ENCODE results near the gene ESYT1.

Gene ESYT1

GRCh38 chr12:56081393-56082347 lies 46.4 kb upstream of the ESYT1 start:
- H3K4me3 ChIP-seq (ENCODE audit: low read depth, low read length): no peak overlapping the region
- POLR2A ChIA-PET: interaction anchor here (0.5 to 5.0 kb wide), 4 partner anchors 22 to 352 kb away, joined by 3 to 54 read pairs (median 21); partner anchors contain the start of gene PA2G4

GRCh38 chr12:56082382-56082781 lies 45.7 kb upstream of the ESYT1 start:
- Histone ChIP-seq H3K4me3 (ENCODE audit: low read depth, low read length) (no peak overlapping the region), H3K27ac (ENCODE audit: extremely low read depth, low read depth, low read length) (no peak overlapping the region), H3K36me3 (ENCODE audit: control insufficient read depth in 2 of 2, insufficient read depth in 1 of 2, low read length in 2 of 2) (peaks cover 0 to 3% of the 10 kb centered on the region in 2 experiments; a peak in 1 of 3 replicates), H3K9me3 (ENCODE audit: control insufficient read depth, insufficient read depth, low read depth, low read length) (no peaks in the 10 kb centered on the region), H3K4me1 (ENCODE audit: control insufficient read depth, insufficient read depth, low read length) (no peaks in the 10 kb centered on the region; the same call in 1 of the 2 replicates)
- peak; percentile 90 for TF ChIP-seq PRDM10 (tag by site-specific recombination; IDR thresholded peaks at IDR 0.05)
- peak; percentile 62 for TF ChIP-seq GLIS1 (tag by site-specific recombination; IDR thresholded peaks at IDR 0.05)
- TF ChIP-seq ZNF560 (tag by site-specific recombination; IDR thresholded peaks at IDR 0.05; ENCODE audit: borderline replicate concordance): no peak
- ChIA-PET POLR2A (interaction anchor here (0.5 to 5.0 kb wide), 3 partner anchors 22 to 45 kb away, joined by 3 to 39 read pairs (median 3); partner anchors contain the start of gene PA2G4), CTCF (interaction anchor here (0.8 to 1.8 kb wide), 4 partner anchors 15 to 86 kb away, joined by 3 to 8 read pairs (median 6); partner anchors contain the start of gene SUOX)

More at GRCh38 chr12:56081393-56082347, 46.4 kb upstream of the ESYT1 start:
- H3K9me3 ChIP-seq (ENCODE audit: control insufficient read depth, insufficient read depth, low read depth, low read length): no peaks in the 10 kb centered on the region
- H3K4me1 ChIP-seq (ENCODE audit: control insufficient read depth, insufficient read depth, low read length): no peaks in the 10 kb centered on the region; the same call in 1 of the 2 replicates
- H3K36me3 ChIP-seq (ENCODE audit: control insufficient read depth in 2 of 2, insufficient read depth in 1 of 2, low read length in 2 of 2): no peaks in the 10 kb centered on the region
- no peak overlapping the region for H3K27ac ChIP-seq (ENCODE audit: extremely low read depth, low read depth, low read length)
- TF ChIP-seq CTCF (tag by site-specific recombination; IDR thresholded peaks at IDR 0.05) (no peak), ZNF544 (tag by site-specific recombination; IDR thresholded peaks at IDR 0.05) (no peak), ZNF449 (tag by site-specific recombination; IDR thresholded peaks at IDR 0.05) (no peak), KLF9 (tag by site-specific recombination; IDR thresholded peaks at IDR 0.05; ENCODE audit: low read depth) (no peak), KLF17 (tag by site-specific recombination; IDR thresholded peaks at IDR 0.05) (no peak), ZNF350 (tag by site-specific recombination; IDR thresholded peaks at IDR 0.05) (no peak), OSR2 (tag by site-specific recombination; IDR thresholded peaks at IDR 0.05) (no peak), ZNF623 (tag by site-specific recombination; IDR thresholded peaks at IDR 0.05) (no peak), ZNF560 (tag by site-specific recombination; IDR thresholded peaks at IDR 0.05; ENCODE audit: borderline replicate concordance) (no peak), GLIS2 (tag by site-specific recombination; IDR thresholded peaks at IDR 0.05) (no peak), ZNF664 (tag by site-specific recombination; IDR thresholded peaks at IDR 0.05) (no peak), ZNF169 (tag by site-specific recombination; IDR thresholded peaks at IDR 0.05) (no peak), SCRT2 (tag by site-specific recombination; IDR thresholded peaks at IDR 0.05) (no peak)
- CTCF ChIA-PET: interaction anchor here (0.6 to 3.3 kb wide), 6 partner anchors 8 to 35 kb away, joined by 3 to 26 read pairs (median 4); partner anchors contain the start of gene PA2G4
